HepG2 (cell line): ENCODE measurements around the gene MAP3K4. TPM values are rescaled to one million over a fixed set of nuclear protein-coding genes. Genes with fewer than 3 reads are reported as not detected.

Experiments
- AGO1 ChIP-seq: fragments of 200-400 bp; formaldehyde crosslinking; IDR thresholded peaks from 2 replicates; pipeline ENCODE4 v1.6.1; 2017; ENCODE audit warnings: mild to moderate bottlenecking, low read depth, low read length, moderate library complexity; ENCODE audit not compliant: poor library complexity, severe bottlenecking
- HMG20A ChIP-seq: IDR thresholded peaks from 2 replicates; pipeline ENCODE4 v1.6.1; 2016; ENCODE audit warnings: borderline replicate concordance
- HNRNPK ChIP-seq: fragments of 200-400 bp; formaldehyde crosslinking; IDR thresholded peaks from 2 replicates; pipeline ENCODE4 v1.6.1; 2018; ENCODE audit warnings: low read length, low read depth, moderate library complexity, mild to moderate bottlenecking; ENCODE audit not compliant: poor library complexity, severe bottlenecking
- JDP2 ChIP-seq: sonication (generic); formaldehyde crosslinking; IDR thresholded peaks from 2 replicates; pipeline ENCODE4 v1.8.1; 2022; ENCODE audit warnings: missing genetic modification reagents, borderline replicate concordance
- KDM5A ChIP-seq: fragments of 200-600 bp; sonication (generic); IDR thresholded peaks from 2 replicates; pipeline ENCODE4 v1.7.0; 2018; ENCODE audit warnings: antibody characterized with exemption, mild to moderate bottlenecking, low read length, borderline replicate concordance
- MXI1 ChIP-seq: IDR thresholded peaks from 3 replicates; pipeline ENCODE4 v1.6.1; 2012; ENCODE audit warnings: low read depth, low read length, inconsistent platforms, borderline replicate concordance
- PAWR ChIP-seq: sonication (generic); formaldehyde crosslinking; IDR thresholded peaks from 2 replicates; pipeline ENCODE4 v1.4.0; 2020; ENCODE audit warnings: missing genetic modification reagents, mild to moderate bottlenecking, borderline replicate concordance
- PCBP2 ChIP-seq: fragments of 200-400 bp; formaldehyde crosslinking; optimal IDR thresholded peaks from 2 replicates; pipeline ENCODE3; 2018; ENCODE audit warnings: low read length, low read depth; ENCODE audit not compliant: poor library complexity, severe bottlenecking
- REL ChIP-seq: sonication (generic); formaldehyde crosslinking; conservative IDR thresholded peaks from 2 replicates; pipeline ENCODE4 v1.8.0; 2022; ENCODE audit warnings: mild to moderate bottlenecking, missing genetic modification reagents, moderate library complexity
- SP5 ChIP-seq: IDR thresholded peaks from 2 replicates; pipeline ENCODE4 v1.6.1; 2016; ENCODE audit warnings: low read depth, borderline replicate concordance
- TCF7L2 ChIP-seq: IDR thresholded peaks from 2 replicates; pipeline ENCODE4 v1.6.1; 2011; ENCODE audit warnings: mild to moderate bottlenecking, low read depth, low read length, moderate library complexity
- TRIM24 ChIP-seq: sonication (generic); formaldehyde crosslinking; IDR thresholded peaks from 2 replicates; pipeline ENCODE4 v1.8.0; 2022; ENCODE audit warnings: mild to moderate bottlenecking, missing genetic modification reagents
- ZNF12 ChIP-seq: sonication (generic); formaldehyde crosslinking; IDR thresholded peaks from 2 replicates; pipeline ENCODE4 v1.5.0; 2020; ENCODE audit warnings: missing genetic modification reagents
- ZNF225 ChIP-seq: sonication (generic); formaldehyde crosslinking; IDR thresholded peaks from 2 replicates; pipeline ENCODE4 v1.4.0; 2020; ENCODE audit warnings: mild to moderate bottlenecking, missing genetic modification reagents
- ZNF3 ChIP-seq: IDR thresholded peaks from 2 replicates; pipeline ENCODE4 v1.7.0; 2017; ENCODE audit warnings: inconsistent platforms
- ZNF34 ChIP-seq: sonication (generic); formaldehyde crosslinking; IDR thresholded peaks from 2 replicates; pipeline ENCODE4 v1.4.0; 2020; ENCODE audit warnings: mild to moderate bottlenecking, missing genetic modification reagents, borderline replicate concordance
- ZNF773 ChIP-seq: sonication (generic); formaldehyde crosslinking; IDR thresholded peaks from 2 replicates; pipeline ENCODE4 v1.4.0; 2020; ENCODE audit warnings: missing genetic modification reagents, borderline replicate concordance
- polyA plus RNA-seq, 8 experiments: library from polyadenylated mRNA; depleted of rRNA in 3 of 8; stranded (reverse) in 7 of 8; unstranded in 1 of 8; fragments of >200 nt; fragmentation: Illumina TruSeq in 4 of 8; extraction: Trizol in 4 of 8; gene quantifications; 2 replicates each; pipeline versions ENCODE4 v1.2.1 to v1.2.3, GENCODE V29; 2011 to 2016; ENCODE audit warnings: low read depth in 4 of 8, missing spikeins in 1 of 8, mixed read lengths in 1 of 8; ENCODE audit not compliant: insufficient read depth in 1 of 8
- total RNA-seq, 5 experiments: library from RNA; depleted of rRNA; stranded (reverse); fragments of >200 nt; fragmentation: Illumina TruSeq; extraction: Trizol; gene quantifications; 2 replicates each; pipeline ENCODE4 v1.2.3, GENCODE V29; 2016; ENCODE audit warnings: low read depth in 1 of 5
- TF ChIP-seq, protein P1 (sequence below): sonication (generic); formaldehyde crosslinking; IDR thresholded peaks from 2 replicates; pipeline ENCODE4 v1.5.0; 2020; ENCODE audit warnings: missing genetic modification reagents
- TF ChIP-seq, protein P2 (sequence below): sonication (generic); formaldehyde crosslinking; IDR thresholded peaks from 2 replicates; pipeline ENCODE4 v1.5.0; 2020; ENCODE audit warnings: missing genetic modification reagents
- TF ChIP-seq, protein P3 (sequence below): sonication (generic); formaldehyde crosslinking; IDR thresholded peaks from 2 replicates; pipeline ENCODE4 v1.4.0; 2020; ENCODE audit warnings: mild to moderate bottlenecking, low read depth, missing genetic modification reagents
- TF ChIP-seq, protein P4 (sequence below): sonication (generic); formaldehyde crosslinking; IDR thresholded peaks from 2 replicates; pipeline ENCODE4 v1.4.0; 2020; ENCODE audit warnings: missing genetic modification reagents; ENCODE audit errors: not compliant biosample characterization

The MAP3K4 gene
- total and polyA plus RNA-seq, 2 of the 13 experiments (the other 11 are each of a cell fraction or from before 2014, with no cell fraction given) = 12.9 to 33.6 TPM

DNA sequence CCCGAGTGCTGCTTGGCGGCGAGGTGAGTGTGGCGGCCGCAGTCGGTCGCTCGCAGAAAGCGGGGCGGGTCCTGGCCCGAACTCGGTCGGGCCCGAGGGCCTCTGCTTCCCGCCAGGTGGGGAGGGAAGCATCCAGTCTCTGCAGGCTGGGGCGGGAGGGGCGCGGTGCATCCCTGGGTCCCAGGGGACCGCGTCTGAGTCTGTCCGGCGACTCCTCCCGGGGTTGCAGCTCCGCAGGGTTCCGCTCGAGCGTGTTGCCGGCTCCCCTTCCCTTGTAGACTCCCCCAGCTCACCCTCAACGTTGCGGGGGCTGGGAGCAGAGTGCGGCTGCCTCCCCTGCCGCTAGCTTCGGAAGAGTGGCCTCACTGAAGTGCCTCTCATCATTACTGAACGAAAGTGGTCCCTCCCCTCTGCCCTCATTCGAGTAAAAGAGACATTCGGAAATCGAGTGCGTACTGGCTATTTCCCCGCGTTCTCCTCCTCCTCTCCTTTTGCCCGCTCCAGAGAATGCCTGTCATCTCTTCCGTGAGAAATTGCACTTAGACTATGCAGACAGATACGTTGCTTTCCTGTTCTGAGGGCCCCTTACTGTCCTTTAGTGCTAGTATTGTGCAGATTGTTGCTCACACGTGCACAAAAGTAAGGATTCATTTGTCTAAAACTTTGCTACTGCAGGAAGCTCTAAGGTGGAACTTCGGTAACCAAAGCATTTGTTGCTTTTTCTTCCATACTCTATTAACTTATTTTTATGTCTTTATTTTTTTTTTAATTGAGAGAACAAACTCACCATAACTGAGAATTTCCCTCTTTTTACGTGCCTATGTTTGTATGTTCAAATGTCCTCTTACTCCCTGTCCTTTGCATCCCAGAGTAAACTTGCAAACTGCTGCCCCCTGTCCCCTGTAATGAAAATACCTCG, 751 bp downstream of the MAP3K4 start (continued):
- TF ChIP-seq PAWR = no peak
- TF ChIP-seq ZNF12 (CRISPR knock-in tag) = no peak
- TF ChIP-seq ZNF225 = no peak
- no peak for TF ChIP-seq ZNF34 (CRISPR knock-in tag)
- peak; percentile 25 for TF ChIP-seq HNRNPK
- TF ChIP-seq, protein P1, sequence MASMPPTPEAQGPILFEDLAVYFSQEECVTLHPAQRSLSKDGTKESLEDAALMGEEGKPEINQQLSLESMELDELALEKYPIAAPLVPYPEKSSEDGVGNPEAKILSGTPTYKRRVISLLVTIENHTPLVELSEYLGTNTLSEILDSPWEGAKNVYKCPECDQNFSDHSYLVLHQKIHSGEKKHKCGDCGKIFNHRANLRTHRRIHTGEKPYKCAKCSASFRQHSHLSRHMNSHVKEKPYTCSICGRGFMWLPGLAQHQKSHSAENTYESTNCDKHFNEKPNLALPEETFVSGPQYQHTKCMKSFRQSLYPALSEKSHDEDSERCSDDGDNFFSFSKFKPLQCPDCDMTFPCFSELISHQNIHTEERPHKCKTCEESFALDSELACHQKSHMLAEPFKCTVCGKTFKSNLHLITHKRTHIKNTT (CRISPR knock-in tag) = no peak
- no peak for TF ChIP-seq AGO1
- no peak for TF ChIP-seq ZNF773 (CRISPR knock-in tag)
- no peak for TF ChIP-seq PCBP2
- TF ChIP-seq, protein P2, sequence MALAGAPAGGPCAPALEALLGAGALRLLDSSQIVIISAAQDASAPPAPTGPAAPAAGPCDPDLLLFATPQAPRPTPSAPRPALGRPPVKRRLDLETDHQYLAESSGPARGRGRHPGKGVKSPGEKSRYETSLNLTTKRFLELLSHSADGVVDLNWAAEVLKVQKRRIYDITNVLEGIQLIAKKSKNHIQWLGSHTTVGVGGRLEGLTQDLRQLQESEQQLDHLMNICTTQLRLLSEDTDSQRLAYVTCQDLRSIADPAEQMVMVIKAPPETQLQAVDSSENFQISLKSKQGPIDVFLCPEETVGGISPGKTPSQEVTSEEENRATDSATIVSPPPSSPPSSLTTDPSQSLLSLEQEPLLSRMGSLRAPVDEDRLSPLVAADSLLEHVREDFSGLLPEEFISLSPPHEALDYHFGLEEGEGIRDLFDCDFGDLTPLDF = no peak
- TF ChIP-seq, protein P3, sequence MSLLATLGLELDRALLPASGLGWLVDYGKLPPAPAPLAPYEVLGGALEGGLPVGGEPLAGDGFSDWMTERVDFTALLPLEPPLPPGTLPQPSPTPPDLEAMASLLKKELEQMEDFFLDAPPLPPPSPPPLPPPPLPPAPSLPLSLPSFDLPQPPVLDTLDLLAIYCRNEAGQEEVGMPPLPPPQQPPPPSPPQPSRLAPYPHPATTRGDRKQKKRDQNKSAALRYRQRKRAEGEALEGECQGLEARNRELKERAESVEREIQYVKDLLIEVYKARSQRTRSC (CRISPR knock-in tag) = no peak
- no peak for TF ChIP-seq REL (CRISPR knock-in tag)
- TF ChIP-seq, protein P4, sequence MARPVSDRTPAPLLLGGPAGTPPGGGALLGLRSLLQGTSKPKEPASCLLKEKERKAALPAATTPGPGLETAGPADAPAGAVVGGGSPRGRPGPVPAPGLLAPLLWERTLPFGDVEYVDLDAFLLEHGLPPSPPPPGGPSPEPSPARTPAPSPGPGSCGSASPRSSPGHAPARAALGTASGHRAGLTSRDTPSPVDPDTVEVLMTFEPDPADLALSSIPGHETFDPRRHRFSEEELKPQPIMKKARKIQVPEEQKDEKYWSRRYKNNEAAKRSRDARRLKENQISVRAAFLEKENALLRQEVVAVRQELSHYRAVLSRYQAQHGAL (CRISPR knock-in tag) = no peak
- no peak for TF ChIP-seq JDP2 (CRISPR knock-in tag)
- no peak for TF ChIP-seq TRIM24 (CRISPR knock-in tag)
- TF ChIP-seq MXI1 = no peak
- TF ChIP-seq SP5 (CRISPR knock-in tag) = no peak
- TF ChIP-seq HMG20A (CRISPR knock-in tag) = no peak
- no peak for TF ChIP-seq KDM5A
- no peak for TF ChIP-seq ZNF3 (CRISPR knock-in tag)
- no peak for TF ChIP-seq TCF7L2
